Subcutaneous abdominal adipose tissue (tissue), 5 donors: ENCODE results near the gene CALM3.

Experiments used
- H3K27ac ChIP-seq: one replicate; pipeline ENCODE4 v1.7.0; 2013; ENCODE audit warnings: low read depth, mild to moderate bottlenecking, inconsistent platforms, low read length, moderate library complexity
- H3K27me3 ChIP-seq, 5 donors: one replicate each; pipeline ENCODE4 v1.7.0; 2013; ENCODE audit warnings: low read length in 5 of 5, inconsistent platforms in 1 of 5; ENCODE audit not compliant: control insufficient read depth in 5 of 5, insufficient read depth in 4 of 5
- H3K36me3 ChIP-seq, 5 donors: one replicate each; pipeline ENCODE4 v1.7.0; 2013; ENCODE audit warnings: low read length in 5 of 5; ENCODE audit not compliant: control insufficient read depth in 5 of 5, insufficient read depth in 5 of 5
- H3K4me1 ChIP-seq, 5 donors: one replicate each; pipeline ENCODE4 v1.7.0; 2013; ENCODE audit warnings: low read length in 5 of 5, mild to moderate bottlenecking in 3 of 5, moderate library complexity in 1 of 5; ENCODE audit not compliant: control insufficient read depth in 5 of 5, insufficient read depth in 5 of 5
- H3K4me3 ChIP-seq, 5 donors: one replicate each; pipeline ENCODE4 v1.7.0; 2013; ENCODE audit warnings: low read length in 5 of 5, low read depth in 1 of 5
- H3K9ac ChIP-seq, 5 donors: one replicate each; pipeline ENCODE4 v1.7.0; 2013; ENCODE audit warnings: low read length in 5 of 5, mild to moderate bottlenecking in 4 of 5, moderate library complexity in 3 of 5
- H3K9me3 ChIP-seq, 5 donors: one replicate each; pipeline ENCODE4 v1.7.0; 2013; ENCODE audit warnings: low read length in 5 of 5; ENCODE audit not compliant: control insufficient read depth in 5 of 5
- donor health status: healthy.
- donor health status: healthy.
- donor health status: healthy.
- donor health status: healthy.
- donor health status: healthy.

The CALM3 gene

DNA sequence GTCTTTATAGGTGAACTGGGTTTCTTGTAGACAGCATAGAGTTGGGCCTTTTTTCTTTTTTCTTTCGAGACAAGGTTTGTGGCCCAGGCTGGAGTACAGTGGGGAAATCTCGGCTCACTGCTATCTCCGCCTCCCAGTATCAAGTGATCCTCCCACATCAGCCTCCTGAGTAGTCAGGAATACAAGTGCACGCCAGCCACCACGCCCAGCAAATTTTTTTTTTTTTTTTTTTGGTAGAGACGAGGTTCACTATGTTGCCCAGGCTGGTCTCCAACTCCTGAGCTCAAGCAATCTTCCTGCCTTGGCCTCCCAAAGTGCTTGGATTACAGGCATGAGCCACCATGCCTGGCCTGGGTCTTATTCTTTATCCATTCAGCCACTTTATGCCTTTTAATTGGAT, 5.1 kb upstream of the CALM3 start:
- H3K9ac ChIP-seq, result no peak overlapping the region
- no peak overlapping the region for H3K4me3 ChIP-seq
- peaks cover 0 to 16% (median 10%) of the 10 kb centered on the region in 5 donors for H3K4me1 ChIP-seq
- H3K27ac ChIP-seq, result no peak overlapping the region
- H3K27me3 ChIP-seq, result no peaks in the 10 kb centered on the region
- H3K9me3 ChIP-seq, result peaks cover 0 to 8% (median 5%) of the 10 kb centered on the region in 5 donors
- no peaks in the 10 kb centered on the region for H3K36me3 ChIP-seq

DNA sequence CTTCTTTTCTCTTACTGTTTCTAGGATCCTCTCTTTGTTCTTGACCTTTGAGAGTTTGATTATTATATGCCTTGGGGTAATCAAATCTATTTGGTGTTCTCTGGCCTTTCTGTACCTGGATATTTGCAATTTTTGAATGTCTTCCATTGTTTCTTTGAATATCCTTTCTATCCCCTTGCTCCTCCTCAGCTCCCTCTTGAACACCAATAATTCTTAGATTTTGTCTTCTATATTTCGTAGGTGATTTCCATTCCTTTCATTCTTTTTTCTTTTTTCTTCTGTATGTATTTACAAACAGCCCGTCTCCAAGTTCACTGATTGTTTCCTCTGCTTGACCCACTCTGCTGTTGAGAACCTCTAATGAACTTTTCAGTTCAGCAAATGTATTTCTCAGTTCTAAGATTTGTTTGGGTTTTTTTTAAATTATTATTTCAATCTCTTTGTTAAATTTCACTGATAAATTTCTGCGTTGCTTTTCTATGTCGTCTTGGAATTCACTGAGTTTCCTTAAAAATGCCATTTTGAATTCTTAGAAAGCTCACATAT, 2.7 kb upstream of the CALM3 start:
- no peak overlapping the region for H3K9ac ChIP-seq
- H3K27ac ChIP-seq, result no peak overlapping the region
- H3K4me3 ChIP-seq, result no peak overlapping the region
- H3K36me3 ChIP-seq, result no peaks in the 10 kb centered on the region
- peaks cover 4 to 30% (median 28%) of the 10 kb centered on the region in 5 donors for H3K4me1 ChIP-seq
- H3K9me3 ChIP-seq, result peaks cover 0 to 8% (median 5%) of the 10 kb centered on the region in 5 donors
- H3K27me3 ChIP-seq, result no peaks in the 10 kb centered on the region

GRCh38 chr19:46599716-46600373, 1.3 kb upstream of the CALM3 start:
- peak overlapping the region in 4 of 5 donors; percentile 96 to 100 (median 98) for H3K9ac ChIP-seq
- H3K27me3 ChIP-seq, result no peaks in the 10 kb centered on the region
- no peaks in the 10 kb centered on the region for H3K36me3 ChIP-seq
- peaks cover 4 to 43% (median 38%) of the 10 kb centered on the region in 5 donors for H3K4me1 ChIP-seq
- peak overlapping the region; percentile 93 to 99 (median 95) for H3K4me3 ChIP-seq
- peaks cover 0 to 8% (median 5%) of the 10 kb centered on the region in 5 donors for H3K9me3 ChIP-seq
- H3K27ac ChIP-seq, result peak overlapping the region; percentile 97

GRCh38 chr19:46600384-46601317, 479 bp upstream of the CALM3 start:
- Histone ChIP-seq H3K4me3 (peak overlapping the region; percentile 94 to 99 (median 95)), H3K9ac (peak overlapping the region; percentile 96 to 100 (median 97)), H3K27ac (peak overlapping the region; percentile 97), H3K36me3 (peaks cover 0 to 5% (median 2%) of the 10 kb centered on the region in 5 donors), H3K9me3 (peaks cover 0 to 8% (median 5%) of the 10 kb centered on the region in 5 donors), H3K4me1 (peaks cover 4 to 51% (median 43%) of the 10 kb centered on the region in 5 donors), H3K27me3 (no peaks in the 10 kb centered on the region)

DNA sequence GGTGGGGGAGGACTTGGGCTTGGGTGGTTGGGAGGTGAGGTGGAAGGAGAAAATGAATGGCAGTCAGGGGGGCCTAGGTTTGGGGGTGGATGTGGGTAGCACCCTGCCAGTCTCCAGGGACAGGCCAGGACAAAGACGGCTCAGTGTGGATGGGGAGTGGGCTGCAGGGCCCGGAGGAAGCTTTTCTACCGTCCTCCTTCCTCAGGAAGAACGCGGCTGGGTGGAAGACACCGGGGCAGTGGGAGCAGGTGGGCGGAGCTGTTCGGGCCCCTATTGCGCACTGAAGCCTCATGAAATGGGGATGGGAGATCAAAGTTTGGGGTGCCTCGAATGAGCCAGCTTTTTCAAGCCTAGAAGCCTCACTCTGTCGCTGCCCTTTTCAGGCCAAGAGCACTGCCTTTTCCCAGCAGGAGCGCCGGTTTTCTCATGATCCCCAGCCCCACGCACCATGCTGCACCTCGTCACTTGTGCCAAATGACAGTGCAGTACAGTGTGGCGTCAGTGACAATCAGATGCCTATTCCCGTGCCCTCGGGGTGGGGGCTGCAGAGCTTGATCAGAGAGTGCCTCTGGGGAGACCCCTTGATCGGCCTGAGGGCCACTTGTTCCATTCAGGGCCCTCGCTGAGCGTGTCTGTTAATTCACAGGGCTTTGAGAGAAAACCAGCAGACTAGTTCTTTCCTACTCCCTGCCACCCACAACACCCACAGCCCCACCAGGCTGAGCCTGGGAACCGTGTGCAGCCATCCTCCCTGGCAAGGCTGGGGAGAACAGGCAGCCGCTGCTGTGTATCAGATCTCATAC, 1.5 kb downstream of the CALM3 start:
- H3K36me3 ChIP-seq, result peaks cover 0 to 24% (median 21%) of the 10 kb centered on the region in 5 donors
- H3K9me3 ChIP-seq, result peaks cover 0 to 8% (median 5%) of the 10 kb centered on the region in 5 donors
- H3K4me3 ChIP-seq, result peak overlapping the region; percentile 80 to 97 (median 94)
- H3K27me3 ChIP-seq, result no peaks in the 10 kb centered on the region
- peak overlapping the region; percentile 19 to 98 (median 96) for H3K9ac ChIP-seq
- peak overlapping the region; percentile 37 for H3K27ac ChIP-seq
- H3K4me1 ChIP-seq, result peaks cover 4 to 53% (median 43%) of the 10 kb centered on the region in 5 donors

GRCh38 chr19:46603195-46603637, 2.1 kb downstream of the CALM3 start:
- Histone ChIP-seq H3K9ac (peak overlapping the region in 4 of 5 donors; percentile 41 to 98 (median 96)), H3K9me3 (peaks cover 0 to 8% (median 5%) of the 10 kb centered on the region in 5 donors), H3K27me3 (no peaks in the 10 kb centered on the region), H3K4me3 (peak overlapping the region in 4 of 5 donors; percentile 27 to 95 (median 94)), H3K27ac (peak overlapping the region; percentile 37), H3K4me1 (peaks cover 4 to 53% (median 43%) of the 10 kb centered on the region in 5 donors), H3K36me3 (peaks cover 0 to 30% (median 28%) of the 10 kb centered on the region in 5 donors)

DNA sequence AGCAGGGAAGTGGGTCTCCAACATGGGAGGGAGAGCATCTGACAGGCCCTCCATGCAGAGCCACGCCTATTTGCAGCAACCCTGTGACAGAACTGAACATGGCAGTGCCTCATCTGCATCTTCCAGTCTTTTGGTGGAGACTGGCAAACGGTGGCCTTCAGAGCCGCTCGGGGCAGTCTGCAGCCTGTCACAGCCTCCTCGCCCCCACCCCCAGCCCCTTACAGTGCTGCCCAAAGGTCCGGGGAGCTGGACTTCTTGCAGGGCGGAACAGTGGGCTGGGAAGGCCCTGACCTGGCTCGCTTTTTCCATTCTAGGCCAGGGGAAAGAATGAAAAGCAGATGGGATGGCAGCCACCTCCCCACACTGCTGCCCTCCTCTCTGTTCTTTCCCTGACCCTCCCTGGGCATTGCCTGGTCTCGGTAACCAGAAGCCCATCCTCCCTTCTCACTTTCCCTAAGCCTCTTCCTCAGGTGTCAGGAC, 2.7 kb downstream of the CALM3 start:
- Histone ChIP-seq H3K4me3 (peak overlapping the region in 2 of 5 donors; percentile 13 to 94), H3K4me1 (peaks cover 4 to 53% (median 43%) of the 10 kb centered on the region in 5 donors), H3K9ac (no peak overlapping the region), H3K9me3 (peaks cover 0 to 5% (median 4%) of the 10 kb centered on the region in 5 donors), H3K27ac (peak overlapping the region; percentile 37), H3K36me3 (peaks cover 0 to 36% (median 33%) of the 10 kb centered on the region in 5 donors), H3K27me3 (no peaks in the 10 kb centered on the region)

DNA sequence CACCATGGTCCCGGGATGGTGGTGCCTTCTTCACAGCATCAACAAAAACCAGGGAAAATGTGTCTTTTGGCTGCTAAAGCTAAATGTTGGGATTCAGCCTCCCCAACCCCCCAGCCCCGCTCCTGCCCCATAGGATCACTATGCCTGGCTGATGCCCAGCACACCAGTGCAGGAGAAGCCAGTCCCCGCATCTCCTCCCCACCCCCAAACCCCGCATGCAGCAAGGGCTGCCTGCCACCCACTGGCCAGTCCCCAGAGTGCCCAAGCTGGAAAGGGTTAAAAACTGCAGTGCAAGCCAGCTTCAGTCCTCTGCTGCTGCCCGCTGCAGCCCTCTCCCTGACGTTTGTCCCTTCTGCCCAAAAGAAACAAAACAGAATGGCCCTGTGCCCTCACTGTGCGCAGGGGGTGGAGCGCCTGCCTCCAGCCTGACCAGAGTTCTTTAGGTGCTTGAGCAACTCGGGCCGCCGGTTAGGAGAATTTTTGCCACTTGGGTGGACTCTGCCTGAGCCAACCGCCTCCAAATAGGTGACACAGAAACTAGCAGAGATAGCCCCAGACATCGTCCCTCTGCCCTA, 3.7 kb downstream of the CALM3 start:
- Histone ChIP-seq H3K9me3 (no peaks in the 10 kb centered on the region), H3K4me1 (peaks cover 4 to 51% (median 42%) of the 10 kb centered on the region in 5 donors), H3K36me3 (peaks cover 0 to 47% (median 44%) of the 10 kb centered on the region in 5 donors), H3K27ac (no peak overlapping the region), H3K4me3 (no peak overlapping the region), H3K9ac (no peak overlapping the region), H3K27me3 (no peaks in the 10 kb centered on the region)
